Cardiac fibroblast (primary cell): Measurements from ENCODE around the gene SBSN.
A peak's percentile ranks its signal among the peaks of the same experiment; 100 is the strongest.

Source experiments
- DNase-seq, 2 donors: peaks; one replicate each; pipeline versions ENCODE4 v3.0.0 to v3.0.0-alpha.2; 2010; ENCODE audit warnings: low read depth in 2 of 2
- H3K4me3 ChIP-seq, 2 donors: replicated peaks in 1 of 2; 1 replicate in 1 of 2; 2 replicates in 1 of 2; pipeline ENCODE4 v1.5.1; 2011; ENCODE audit warnings: low read depth in 2 of 2, low read length in 2 of 2, mild to moderate bottlenecking in 2 of 2, moderate library complexity in 1 of 2
- TF ChIP-seq, protein P1 (sequence below): IDR thresholded peaks from one replicate; pipeline ENCODE4 v1.5.1; 2011; ENCODE audit warnings: low read depth, mild to moderate bottlenecking, low read length, inconsistent platforms

The SBSN gene

DNA sequence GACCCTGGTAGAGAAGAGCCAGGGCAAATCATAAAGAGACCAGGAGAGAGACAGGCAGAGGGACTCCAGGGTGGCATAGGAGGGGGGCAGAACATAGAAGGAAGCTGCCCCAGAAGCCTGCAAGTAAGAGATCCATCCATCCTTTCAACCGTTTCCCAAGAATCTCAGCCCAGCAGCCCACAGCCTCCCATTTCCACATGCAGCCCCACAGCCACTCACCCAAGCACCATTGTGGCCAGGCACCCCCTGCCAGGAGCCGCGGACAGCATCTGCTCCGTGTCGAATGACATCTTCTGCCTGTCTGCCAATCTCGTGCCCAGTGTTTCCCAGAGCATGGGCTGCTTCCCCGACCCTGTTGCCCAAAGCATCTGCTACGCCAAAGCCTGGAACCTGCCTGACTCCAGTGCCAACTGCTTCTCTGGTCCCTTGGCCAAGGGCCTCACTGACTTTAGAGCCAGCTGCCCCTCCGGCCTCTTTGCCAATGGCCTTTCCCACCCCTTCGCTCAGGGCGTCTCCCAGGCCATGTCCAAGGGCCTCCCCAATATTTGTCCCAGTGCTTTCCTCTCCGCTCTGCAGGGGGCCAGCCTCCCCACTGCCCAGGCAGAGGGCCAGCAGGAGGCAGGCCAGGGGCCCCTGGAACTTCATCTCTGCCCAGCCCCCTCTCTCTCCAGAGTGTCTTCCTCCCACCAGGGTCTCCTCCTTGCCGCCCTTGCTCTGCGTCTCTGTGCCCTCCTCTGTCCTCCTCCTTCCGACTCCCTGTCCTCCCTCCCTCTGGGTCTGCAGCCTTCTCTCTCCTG is 15.1 kb downstream of the SBSN start:
- TF ChIP-seq, protein P1, sequence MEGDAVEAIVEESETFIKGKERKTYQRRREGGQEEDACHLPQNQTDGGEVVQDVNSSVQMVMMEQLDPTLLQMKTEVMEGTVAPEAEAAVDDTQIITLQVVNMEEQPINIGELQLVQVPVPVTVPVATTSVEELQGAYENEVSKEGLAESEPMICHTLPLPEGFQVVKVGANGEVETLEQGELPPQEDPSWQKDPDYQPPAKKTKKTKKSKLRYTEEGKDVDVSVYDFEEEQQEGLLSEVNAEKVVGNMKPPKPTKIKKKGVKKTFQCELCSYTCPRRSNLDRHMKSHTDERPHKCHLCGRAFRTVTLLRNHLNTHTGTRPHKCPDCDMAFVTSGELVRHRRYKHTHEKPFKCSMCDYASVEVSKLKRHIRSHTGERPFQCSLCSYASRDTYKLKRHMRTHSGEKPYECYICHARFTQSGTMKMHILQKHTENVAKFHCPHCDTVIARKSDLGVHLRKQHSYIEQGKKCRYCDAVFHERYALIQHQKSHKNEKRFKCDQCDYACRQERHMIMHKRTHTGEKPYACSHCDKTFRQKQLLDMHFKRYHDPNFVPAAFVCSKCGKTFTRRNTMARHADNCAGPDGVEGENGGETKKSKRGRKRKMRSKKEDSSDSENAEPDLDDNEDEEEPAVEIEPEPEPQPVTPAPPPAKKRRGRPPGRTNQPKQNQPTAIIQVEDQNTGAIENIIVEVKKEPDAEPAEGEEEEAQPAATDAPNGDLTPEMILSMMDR: no peak
- no peak overlapping the region for H3K4me3 ChIP-seq
- no peak for DNase-seq

DNA sequence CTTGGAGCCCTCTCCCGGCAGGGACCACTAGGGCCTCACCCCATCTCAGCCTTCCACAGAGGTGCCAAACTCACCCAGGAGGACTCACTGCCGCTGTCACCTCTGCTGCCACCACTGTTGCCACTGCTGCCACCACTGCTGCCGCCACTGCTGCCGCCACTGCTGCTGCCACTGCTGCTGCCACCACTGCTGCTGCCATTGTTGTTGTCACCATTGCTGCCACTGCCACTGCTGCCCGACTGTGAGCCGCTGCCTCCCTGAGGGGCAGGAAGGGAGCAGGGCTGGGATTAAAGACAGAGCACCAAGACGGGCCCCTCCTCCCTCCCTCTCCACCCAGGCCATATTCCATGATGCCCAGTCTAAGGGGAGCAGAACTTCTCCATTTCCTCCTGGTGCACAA is 16.8 kb downstream of the SBSN start:
- TF ChIP-seq, protein P1: no peak
- H3K4me3 ChIP-seq: no peak overlapping the region
- no peak for DNase-seq

DNA sequence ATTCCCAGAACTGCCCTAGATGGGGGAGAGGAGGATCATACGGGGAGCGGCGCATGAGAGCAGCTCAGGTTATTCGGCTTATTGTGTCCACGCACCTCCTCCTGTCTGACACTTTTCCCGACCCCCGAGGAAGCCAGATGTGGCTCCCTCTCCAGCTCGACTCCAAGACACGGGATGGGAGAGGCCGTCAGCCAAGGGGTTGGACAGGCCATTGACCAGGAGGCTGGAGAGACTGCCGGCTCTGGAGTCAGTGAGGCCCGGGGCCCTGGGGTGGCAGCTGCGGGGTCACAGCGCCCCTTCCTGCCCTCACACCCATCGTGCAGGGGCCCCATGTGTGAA is 17.5 kb downstream of the SBSN start:
- H3K4me3 ChIP-seq: no peak overlapping the region
- DNase-seq: no peak
- TF ChIP-seq, protein P1: no peak

DNA sequence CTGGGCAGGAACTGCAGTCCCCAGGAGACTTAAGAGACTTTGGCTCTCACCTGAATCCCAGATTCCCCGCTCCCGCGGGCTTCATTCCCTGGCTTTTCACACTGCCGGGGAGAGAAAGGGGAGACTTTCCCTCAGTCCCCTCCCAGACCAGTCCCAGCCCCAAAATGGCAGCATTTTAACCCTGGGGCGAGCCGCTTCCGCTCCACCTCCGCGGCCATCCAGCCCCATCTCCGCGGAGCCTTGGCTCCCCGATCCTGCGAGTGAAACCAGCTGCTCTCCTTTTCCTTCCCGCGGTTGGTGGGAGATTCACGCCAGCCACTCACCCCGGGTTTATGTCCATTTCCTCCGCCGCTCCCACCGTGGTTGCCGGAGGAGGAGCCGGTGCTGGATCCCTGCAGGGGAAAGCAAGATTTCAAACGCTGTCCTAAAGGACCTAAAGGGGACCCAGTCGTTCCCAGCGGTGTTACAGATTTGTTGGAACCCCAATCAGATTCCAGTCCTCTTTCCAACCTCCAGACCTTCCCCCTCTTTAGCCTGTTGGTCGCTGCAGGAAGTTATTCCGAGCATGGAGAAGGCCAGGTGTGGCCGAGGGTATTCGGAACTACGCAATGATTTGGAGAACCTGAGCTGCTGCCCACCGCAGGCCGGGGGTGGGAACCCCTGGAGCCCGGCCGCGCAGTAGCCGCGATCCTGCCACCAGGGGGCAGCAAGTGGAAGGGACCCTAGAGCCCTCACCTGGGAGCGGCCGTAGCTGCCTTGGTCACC is 18.1 kb downstream of the SBSN start:
- TF ChIP-seq, protein P1: peak; percentile 95
- DNase-seq: peak; percentile 44 to 57
- H3K4me3 ChIP-seq: peak overlapping the region; percentile 14 to 35

DNA sequence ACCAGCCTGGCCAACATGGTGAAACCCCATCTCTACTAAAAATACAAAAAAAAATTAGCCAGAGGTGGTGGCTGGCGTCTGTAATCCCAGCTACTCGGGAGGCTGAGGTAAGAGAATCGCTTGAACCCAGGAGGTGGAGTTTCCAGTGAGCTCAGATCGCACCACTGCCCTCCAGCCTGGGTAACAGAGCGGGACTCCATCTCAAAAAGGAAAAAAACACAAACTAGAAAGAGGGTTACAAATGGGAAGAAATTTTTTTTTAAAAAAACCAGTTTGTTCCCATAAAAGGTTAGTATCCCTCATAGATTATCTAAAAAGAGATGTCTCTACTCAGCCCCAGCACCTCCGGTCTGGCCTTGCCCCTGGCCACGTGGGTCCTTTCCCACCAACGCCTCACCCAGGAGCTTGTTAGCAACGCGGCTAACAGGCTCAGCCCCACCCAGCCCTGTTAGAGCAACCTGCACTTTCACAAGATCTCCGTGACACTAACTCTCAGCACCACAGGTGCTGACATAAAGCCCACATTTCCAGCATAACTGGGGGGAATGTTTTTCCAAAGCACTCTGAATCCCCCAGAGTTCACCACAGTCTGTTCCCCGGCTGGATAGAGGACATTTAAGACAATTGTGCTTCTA is 19.0 kb downstream of the SBSN start:
- TF ChIP-seq, protein P1: no peak
- no peak overlapping the region for H3K4me3 ChIP-seq
- DNase-seq: no peak

DNA sequence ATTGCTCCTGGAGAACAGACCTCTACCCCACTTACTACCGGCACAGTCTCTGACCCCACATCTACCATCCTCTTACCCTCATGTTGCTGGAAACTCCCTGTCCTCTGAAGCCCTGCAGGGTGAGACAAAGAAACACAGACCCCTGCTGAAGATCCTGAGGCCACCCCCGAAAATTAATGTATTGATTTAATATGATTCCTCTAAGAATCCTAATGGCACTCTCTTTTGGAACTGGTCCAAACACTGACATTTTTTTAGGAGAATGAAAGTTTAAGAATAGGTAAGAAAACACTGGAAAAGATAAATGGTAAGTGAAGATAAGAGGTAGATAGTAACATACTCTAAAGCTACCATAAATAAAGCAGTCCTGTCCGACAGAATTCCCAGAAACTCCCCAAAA is 20.0 kb downstream of the SBSN start:
- DNase-seq: no peak
- TF ChIP-seq, protein P1: no peak
- H3K4me3 ChIP-seq: no peak overlapping the region
